Measurements from ENCODE around the gene FAM174C.

FAM174C gene

GRCh38 chr19:1251330-1252220, 23.8 kb upstream of the FAM174C start:
- peak; percentile 93 for DNase-seq

DNA sequence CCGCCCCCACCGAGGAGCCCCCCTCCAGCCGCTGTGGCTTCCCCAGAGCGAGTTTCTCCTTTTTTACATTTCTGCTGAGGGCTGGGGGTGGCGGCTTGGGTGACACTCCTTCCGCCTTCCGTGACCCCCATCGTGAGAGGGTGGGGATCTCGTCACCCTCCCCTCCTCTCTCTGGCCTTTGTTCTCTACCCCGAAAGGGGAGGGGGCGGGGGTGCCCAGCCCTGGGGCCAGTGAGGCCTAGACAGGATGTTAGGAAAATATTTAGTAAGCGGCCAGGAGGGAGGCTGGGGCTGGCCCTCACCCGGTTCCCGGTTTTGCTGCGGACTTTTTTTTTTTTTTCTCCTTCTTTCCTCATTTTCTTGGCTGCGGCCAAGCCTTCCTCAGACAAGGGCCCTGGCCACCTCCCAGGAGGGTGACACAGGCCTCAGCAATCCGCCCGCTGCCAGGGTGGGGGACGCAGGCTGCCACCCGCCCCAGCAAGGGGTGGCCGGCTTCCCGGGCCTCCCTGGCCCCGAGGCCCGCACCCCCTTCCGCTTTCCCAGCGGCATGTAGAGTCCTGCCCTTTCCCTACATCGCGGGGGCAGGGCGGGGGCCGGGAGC, 23.0 kb upstream of the FAM174C start:
- DNase-seq, result peak; percentile 97

DNA sequence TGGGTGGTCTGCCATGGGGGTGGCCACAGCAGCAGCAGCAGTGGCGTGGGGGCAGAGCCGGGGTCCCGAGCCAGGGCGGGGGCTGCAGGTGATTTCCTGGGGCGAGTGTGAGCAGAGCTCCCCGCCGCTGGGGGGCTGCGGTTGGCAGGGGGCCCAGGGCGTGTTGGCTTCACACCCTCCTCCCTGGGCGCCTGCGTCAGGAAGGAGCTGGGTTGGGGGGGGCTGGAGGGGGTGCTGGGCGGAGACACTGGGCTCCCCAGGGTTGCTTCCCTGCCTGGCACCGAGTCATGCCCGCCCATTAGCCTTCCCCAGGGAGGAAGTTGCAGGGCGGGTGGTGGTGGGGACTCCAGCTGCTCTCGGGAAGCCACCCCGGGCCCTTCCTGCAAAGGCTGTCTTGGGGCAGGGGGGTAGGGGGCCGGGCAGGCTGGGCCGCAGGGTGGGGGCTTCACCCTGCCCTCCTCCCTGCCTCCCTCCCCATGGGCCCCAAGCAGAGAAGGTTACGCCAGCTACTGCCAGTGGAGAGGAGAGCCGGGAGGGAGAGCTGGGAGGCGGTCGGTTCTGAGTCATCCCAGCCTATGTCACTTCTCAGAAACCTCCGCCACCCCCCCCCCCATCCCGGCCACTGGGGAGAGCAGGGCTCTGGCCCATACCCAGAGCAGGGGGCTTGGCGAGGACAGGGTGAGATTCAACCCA, 22.4 kb upstream of the FAM174C start:
- peak; percentile 97 for DNase-seq

DNA sequence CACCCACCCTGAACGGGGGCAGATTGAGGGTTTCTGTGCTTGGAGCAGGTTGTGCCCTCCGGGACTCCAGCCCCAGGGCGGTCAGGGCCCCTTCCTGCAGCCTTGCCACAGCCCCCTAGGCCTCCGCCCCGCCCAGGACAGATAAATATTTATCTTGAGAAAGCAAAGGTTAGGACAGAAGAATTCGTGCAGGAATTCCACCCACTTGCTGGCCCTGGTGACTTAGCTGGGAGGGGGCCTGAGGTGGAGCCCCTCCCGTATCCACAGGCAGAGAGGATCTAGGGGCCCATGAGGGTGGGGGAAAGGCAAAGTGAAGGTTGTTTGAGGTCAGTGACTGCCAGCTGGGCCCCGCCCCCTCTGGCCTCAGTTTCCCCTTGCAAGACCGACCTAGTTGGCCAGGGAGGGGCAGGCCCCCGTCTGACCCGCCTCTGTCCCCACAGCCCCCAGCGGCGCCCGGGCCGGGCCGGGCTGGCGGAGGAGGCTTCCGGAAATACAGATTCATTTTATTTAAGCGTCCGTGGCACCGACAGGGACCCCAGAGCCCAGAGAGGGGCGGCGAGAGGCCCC, 21.7 kb upstream of the FAM174C start:
- no peak for DNase-seq

GRCh38 chr19:1254081-1254527, 21.2 kb upstream of the FAM174C start:
- DNase-seq, result no peak

DNA sequence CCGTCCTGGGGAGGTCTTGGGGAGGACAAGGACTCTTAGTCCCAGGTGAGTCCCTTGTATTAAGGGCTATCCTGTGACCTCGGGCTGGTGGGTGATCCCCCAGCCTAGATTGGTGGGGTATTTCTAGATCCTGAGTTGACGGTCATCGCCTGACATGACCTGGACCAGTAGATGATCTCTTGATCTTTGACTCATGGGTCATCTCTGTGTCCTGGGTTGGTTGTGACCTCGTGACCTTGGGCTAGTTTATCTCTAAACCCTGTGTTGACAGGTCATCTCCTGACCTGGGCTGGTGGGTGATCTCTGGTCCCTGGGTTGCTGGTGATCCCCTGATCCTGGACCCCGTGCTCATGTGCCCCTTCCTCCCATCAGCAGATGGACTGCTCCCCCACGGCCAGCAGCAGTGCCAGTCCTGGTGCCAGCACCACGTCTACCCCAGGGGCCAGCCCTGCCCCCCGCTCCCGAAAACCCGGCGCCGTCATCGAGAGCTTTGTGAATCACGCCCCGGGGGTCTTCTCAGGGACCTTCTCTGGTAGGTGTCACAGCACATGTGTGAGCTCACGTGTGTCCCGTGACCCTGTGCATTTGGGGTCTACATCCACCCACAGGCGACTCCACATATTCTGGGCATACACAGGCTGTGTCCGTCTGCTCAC, 20.7 kb upstream of the FAM174C start:
- no peak for DNase-seq

GRCh38 chr19:1255186-1256161, 19.9 kb upstream of the FAM174C start:
- no peak for DNase-seq

DNA sequence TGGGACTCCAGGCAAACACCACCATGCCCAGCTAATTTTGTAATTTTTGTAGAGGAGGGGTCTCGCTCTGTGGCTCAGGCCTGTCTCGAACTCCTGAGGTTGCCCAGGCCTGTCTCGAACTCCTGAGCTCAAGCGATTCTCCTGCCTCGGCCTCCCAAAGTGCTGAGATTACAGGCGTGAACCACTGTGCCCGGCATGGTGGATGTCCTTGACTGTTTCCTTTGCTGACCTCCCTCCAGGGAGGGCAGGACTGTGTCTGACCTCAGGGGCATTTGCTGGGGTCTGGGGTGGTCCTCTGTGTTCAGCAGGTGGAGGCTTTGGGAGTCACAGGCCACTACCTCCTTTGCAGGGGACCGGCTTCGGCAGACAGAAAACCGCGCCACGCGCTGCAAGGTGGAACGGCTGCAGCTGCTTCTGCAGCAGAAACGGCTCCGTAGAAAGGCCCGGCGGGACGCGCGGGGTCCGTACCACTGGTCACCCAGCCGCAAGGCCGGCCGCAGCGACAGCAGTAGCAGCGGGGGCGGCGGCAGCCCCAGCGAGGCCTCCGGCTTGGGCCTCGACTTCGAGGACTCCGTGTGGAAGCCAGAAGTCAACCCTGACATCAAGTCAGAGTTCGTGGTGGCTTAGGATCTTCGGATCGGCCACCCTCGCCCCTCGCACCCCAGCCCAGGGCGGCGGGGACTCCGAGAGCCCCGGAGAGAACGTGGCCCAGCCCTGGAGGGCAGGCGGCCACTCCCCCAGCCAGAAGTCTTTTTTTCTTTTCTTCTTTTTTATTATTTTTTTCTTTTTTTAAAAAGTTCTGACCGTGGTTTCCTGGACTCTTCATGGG, 18.5 kb upstream of the FAM174C start:
- DNase-seq, result no peak

DNA sequence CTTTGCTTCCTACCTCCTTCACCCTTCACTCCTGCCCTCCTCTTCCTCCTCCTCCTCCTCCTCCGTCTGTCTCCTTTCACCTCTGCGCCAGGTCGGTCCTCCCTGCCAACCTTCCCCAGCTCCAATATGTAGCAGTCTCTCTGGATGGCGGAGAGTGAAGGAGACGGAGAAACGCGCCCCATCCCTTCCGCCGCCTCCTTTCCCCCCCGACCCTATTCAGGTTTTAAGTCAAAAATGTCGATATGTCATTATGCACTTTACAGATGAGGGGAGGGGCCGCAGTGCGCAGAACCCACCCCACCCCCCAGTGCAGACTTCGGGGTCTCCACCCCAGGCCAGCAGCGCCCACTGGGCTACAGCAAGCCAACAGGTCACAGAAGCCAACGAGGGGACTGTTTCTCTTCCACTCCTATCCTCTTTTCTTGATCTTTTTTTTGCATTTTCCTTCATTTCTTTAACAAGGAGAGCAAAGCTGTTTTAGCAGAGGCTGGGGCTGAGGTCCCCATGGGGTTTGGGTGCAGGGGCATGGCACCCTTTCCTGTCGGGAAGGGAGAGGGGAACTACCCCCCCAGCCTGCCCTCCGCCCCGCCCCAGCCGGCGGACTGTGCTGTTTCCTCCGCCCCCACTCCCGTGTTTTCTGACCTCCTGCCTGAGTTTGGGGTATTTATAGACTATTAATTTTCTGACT, 17.7 kb upstream of the FAM174C start:
- no peak for DNase-seq

GRCh38 chr19:1258163-1258492, 17.2 kb upstream of the FAM174C start:
- DNase-seq, result no peak

GRCh38 chr19:1258707-1259205, 16.6 kb upstream of the FAM174C start:
- DNase-seq, result no peak

- peak; percentile 76 for DNase-seq
These were observed 16.0 kb upstream of the FAM174C start for GRCh38 chr19:1259206-1259875.

GRCh38 chr19:1259876-1260748, 15.2 kb upstream of the FAM174C start:
- peak; percentile 53 for DNase-seq

- peak; percentile 99 for DNase-seq
These were observed 14.4 kb upstream of the FAM174C start for GRCh38 chr19:1260749-1261537.

GRCh38 chr19:1261538-1261797, 13.9 kb upstream of the FAM174C start:
- peak; percentile 28 for DNase-seq

GRCh38 chr19:1261798-1262622, 13.3 kb upstream of the FAM174C start:
- no peak for DNase-seq

DNA sequence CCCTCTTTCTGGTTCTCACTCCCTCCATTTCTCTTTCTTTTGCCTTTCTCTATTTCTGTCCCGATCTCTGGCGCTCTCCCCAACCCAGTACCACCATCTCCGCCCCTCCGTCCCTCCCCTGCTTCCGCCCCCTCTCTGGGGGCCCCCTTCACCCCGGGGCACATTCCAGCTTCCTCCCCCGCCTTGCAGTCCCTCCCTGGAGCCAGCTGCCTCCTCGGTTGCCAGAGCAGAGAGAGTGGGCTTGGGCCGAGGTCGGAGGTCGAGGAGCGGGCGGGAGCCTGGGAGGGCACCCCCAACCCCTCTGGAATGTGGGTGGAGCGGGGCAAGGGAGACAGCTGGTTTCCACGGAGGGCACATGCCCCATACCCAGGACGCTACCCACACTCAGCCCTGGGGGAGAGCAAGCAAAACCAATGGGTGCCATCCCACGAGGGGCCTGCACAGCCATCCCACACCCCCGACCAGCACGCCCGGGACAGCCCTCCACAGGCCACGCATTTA, 12.7 kb upstream of the FAM174C start:
- DNase-seq, result no peak
